ENCODE measurements around the gene HTR3E. TPM values are rescaled to one million over a fixed set of nuclear protein-coding genes. Genes with fewer than 3 reads are reported as not detected.
A peak's percentile ranks its signal among the peaks of the same experiment; 100 is the strongest.
"Not testable (repeated sequence)": the region's sequence is repeated elsewhere in the genome, so short reads cannot be mapped to it uniquely, and the experiment has no call there.

HTR3E gene
- polyA plus RNA-seq, 1 donor, result 0.03 TPM

DNA sequence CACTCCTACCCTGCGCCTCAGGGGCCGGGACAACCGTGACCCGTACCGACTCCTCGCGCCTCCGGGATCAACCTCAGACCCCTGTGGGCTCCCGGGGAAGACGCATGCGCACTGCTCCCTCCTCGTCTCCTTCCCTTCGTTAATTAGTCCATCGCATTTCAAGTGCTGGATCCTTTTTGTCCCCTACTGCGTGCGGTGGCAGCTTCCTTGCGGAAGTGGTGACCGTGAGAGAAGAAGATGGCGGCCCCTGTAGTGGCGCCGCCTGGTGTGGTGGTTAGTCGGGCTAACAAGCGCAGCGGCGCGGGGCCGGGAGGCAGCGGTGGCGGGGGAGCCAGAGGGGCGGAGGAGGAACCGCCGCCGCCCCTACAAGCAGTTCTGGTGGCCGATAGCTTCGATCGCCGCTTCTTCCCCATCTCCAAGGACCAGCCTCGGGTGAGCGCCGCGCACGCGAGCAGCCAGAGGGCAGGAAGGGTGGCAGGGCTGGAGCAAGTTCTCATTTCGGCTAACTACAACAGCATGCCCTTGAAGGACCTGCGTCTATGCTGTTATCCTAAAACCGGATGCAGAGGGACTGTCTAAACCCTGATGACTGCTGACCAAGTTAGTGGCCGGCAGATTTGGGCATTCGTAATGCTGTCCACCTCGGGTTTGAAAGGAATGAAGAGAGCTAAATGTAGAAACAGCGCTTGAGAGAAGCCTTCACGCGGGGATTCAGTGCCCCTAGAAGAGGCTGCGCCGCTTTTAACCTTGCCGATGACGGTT lies 38.5 kb downstream of the HTR3E start, which contains the start of gene EIF2B5:
EIF2B5 (plus strand) TSS at position 210 of the 762 bp plus-strand sequence; CDS start at position 238, 28 bp downstream.
- peaks cover 11% of the 10 kb centered on the region for H3K36me3 ChIP-seq (ENCODE audit: control insufficient read depth, insufficient read depth, low read length)
- H3K9me3 ChIP-seq (ENCODE audit: control insufficient read depth, low read depth, low read length), result no peaks in the 10 kb centered on the region
- H3K27me3 ChIP-seq (ENCODE audit: control insufficient read depth, insufficient read depth, low read length), result no peaks in the 10 kb centered on the region
- H3K4me3 ChIP-seq (ENCODE audit: low read length), result peak within 1 kb of the TSS; percentile 97
- peak; percentile 92 to 95 for DNase-seq
- H3K4me1 ChIP-seq (ENCODE audit: control insufficient read depth, insufficient read depth, low read length), result peaks cover 9% of the 10 kb centered on the region
- H3K27ac ChIP-seq (ENCODE audit: low read length), result peak within 1 kb of the TSS; percentile 70
- no CpG with 5 or more reads among the region's 56 CpGs for WGBS (ENCODE audit: insufficient coverage, low lambda C conversion rate)

DNA sequence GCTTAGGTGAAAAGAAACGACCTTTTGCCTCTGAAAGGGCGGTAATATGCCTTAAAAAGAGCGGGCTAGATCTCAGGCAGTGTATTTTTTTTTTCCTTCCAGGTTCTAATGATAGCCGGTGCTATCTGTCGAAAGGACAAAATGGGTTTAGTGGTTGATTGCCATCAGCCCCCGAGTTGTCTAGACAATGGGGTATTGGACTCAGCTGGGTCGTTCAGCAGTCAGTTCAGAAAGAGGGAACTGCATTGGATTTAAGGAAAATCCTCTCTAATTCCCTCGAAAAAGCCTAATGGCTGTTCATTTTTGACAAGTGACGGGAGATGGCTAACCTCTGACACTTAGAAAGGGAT lies 39.0 kb downstream of the HTR3E start:
- peak overlapping the region; percentile 97 for H3K4me3 ChIP-seq (ENCODE audit: low read length)
- no peak for DNase-seq
- peaks cover 9% of the 10 kb centered on the region for H3K4me1 ChIP-seq (ENCODE audit: control insufficient read depth, insufficient read depth, low read length)
- H3K27me3 ChIP-seq (ENCODE audit: control insufficient read depth, insufficient read depth, low read length), result no peaks in the 10 kb centered on the region
- H3K27ac ChIP-seq (ENCODE audit: low read length), result peak overlapping the region; percentile 70
- 20% methylated on average over 1 of the region's 9 CpGs for WGBS (ENCODE audit: insufficient coverage, low lambda C conversion rate)
- H3K36me3 ChIP-seq (ENCODE audit: control insufficient read depth, insufficient read depth, low read length), result peaks cover 16% of the 10 kb centered on the region
- no peaks in the 10 kb centered on the region for H3K9me3 ChIP-seq (ENCODE audit: control insufficient read depth, low read depth, low read length)

DNA sequence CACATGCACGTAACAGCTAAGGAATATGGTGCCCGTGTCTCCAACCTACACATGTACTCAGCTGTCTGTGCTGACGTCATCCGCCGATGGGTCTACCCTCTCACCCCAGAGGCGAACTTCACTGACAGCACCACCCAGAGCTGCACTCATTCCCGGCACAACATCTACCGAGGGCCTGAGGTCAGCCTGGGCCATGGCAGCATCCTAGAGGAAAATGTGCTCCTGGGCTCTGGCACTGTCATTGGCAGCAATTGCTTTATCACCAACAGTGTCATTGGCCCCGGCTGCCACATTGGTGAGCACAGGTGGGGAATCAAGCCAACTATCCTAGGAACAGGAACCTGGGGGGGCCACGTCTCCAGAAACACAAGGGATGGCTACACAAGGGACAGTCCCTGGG lies 43.6 kb downstream of the HTR3E start:
- no peaks in the 10 kb centered on the region for H3K9me3 ChIP-seq (ENCODE audit: control insufficient read depth, low read depth, low read length)
- no peak for DNase-seq
- WGBS (ENCODE audit: insufficient coverage, low lambda C conversion rate), result no CpG with 5 or more reads among the region's 10 CpGs
- peaks cover 60% of the 10 kb centered on the region for H3K36me3 ChIP-seq (ENCODE audit: control insufficient read depth, insufficient read depth, low read length)
- H3K4me3 ChIP-seq (ENCODE audit: low read length), result no peak overlapping the region
- H3K4me1 ChIP-seq (ENCODE audit: control insufficient read depth, insufficient read depth, low read length), result peaks cover 21% of the 10 kb centered on the region
- H3K27ac ChIP-seq (ENCODE audit: low read length), result no peak overlapping the region
- H3K27me3 ChIP-seq (ENCODE audit: control insufficient read depth, insufficient read depth, low read length), result no peaks in the 10 kb centered on the region

DNA sequence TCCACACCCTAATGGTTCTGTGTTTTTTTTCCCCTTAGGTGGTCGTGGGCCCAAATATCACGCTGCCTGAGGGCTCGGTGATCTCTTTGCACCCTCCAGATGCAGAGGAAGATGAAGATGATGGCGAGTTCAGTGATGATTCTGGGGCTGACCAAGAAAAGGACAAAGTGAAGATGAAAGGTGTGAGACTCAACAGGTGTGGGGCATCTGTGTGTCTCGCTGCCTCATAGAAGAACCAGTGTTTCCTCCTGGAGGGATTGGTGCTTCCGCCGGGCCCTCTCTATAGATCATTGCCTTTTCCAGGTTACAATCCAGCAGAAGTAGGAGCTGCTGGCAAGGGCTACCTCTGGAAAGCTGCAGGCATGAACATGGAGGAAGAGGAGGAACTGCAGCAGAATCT lies 45.3 kb downstream of the HTR3E start:
- Histone ChIP-seq H3K4me1 (ENCODE audit: control insufficient read depth, insufficient read depth, low read length) (peaks cover 23% of the 10 kb centered on the region), H3K27me3 (ENCODE audit: control insufficient read depth, insufficient read depth, low read length) (no peaks in the 10 kb centered on the region), H3K36me3 (ENCODE audit: control insufficient read depth, insufficient read depth, low read length) (peaks cover 60% of the 10 kb centered on the region), H3K27ac (ENCODE audit: low read length) (no peak overlapping the region), H3K4me3 (ENCODE audit: low read length) (no peak overlapping the region), H3K9me3 (ENCODE audit: control insufficient read depth, low read depth, low read length) (no peaks in the 10 kb centered on the region)
- WGBS (ENCODE audit: insufficient coverage, low lambda C conversion rate), result 100% methylated on average over 1 of the region's 7 CpGs
- no peak for DNase-seq

DNA sequence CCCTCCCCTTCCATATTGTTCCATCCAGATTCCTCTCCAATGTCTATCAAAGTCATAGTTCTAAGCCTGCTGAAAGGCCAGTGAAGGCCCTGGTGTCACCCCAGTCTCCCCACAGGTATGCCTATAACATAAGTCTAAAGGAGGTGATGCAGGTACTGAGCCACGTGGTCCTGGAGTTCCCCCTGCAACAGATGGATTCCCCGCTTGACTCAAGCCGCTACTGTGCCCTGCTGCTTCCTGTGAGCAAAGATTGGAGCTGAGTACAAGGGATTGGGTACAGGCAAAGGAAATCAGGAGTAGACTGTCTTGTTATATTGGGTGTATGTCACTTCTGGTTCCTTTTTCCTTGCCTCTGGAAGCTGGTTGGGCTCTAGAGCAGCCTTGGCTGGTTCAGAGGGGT lies 46.5 kb downstream of the HTR3E start:
- H3K27me3 ChIP-seq (ENCODE audit: control insufficient read depth, insufficient read depth, low read length), result no peaks in the 10 kb centered on the region
- H3K4me1 ChIP-seq (ENCODE audit: control insufficient read depth, insufficient read depth, low read length), result peaks cover 29% of the 10 kb centered on the region
- no CpG with 5 or more reads among the region's 3 CpGs for WGBS (ENCODE audit: insufficient coverage, low lambda C conversion rate)
- no peaks in the 10 kb centered on the region for H3K9me3 ChIP-seq (ENCODE audit: control insufficient read depth, low read depth, low read length)
- H3K36me3 ChIP-seq (ENCODE audit: control insufficient read depth, insufficient read depth, low read length), result peaks cover 51% of the 10 kb centered on the region
- H3K27ac ChIP-seq (ENCODE audit: low read length), result no peak overlapping the region
- DNase-seq, result no peak
- no peak overlapping the region for H3K4me3 ChIP-seq (ENCODE audit: low read length)

DNA sequence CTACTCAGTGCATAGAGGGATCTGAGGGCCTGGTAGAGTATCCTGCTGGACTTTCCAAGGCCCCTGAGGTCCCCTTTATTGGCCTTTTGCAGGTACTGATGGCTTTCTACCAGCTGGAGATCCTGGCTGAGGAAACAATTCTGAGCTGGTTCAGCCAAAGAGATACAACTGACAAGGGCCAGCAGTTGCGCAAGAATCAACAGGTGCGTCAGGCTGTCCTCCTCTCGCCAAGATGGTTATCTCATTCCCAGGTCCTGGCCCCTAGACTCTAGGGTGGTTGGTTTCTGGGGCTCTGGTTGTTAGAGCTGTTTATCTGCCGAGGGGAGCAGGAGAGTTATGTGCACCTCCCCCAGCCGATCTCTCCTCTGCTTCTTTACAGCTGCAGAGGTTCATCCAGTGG lies 47.6 kb downstream of the HTR3E start:
- H3K9me3 ChIP-seq (ENCODE audit: control insufficient read depth, low read depth, low read length), result no peaks in the 10 kb centered on the region
- no peak overlapping the region for H3K4me3 ChIP-seq (ENCODE audit: low read length)
- H3K4me1 ChIP-seq (ENCODE audit: control insufficient read depth, insufficient read depth, low read length), result peaks cover 29% of the 10 kb centered on the region
- peaks cover 51% of the 10 kb centered on the region for H3K36me3 ChIP-seq (ENCODE audit: control insufficient read depth, insufficient read depth, low read length)
- DNase-seq, result no peak
- no CpG with 5 or more reads among the region's 5 CpGs for WGBS (ENCODE audit: insufficient coverage, low lambda C conversion rate)
- H3K27ac ChIP-seq (ENCODE audit: low read length), result peak overlapping the region; percentile 90
- H3K27me3 ChIP-seq (ENCODE audit: control insufficient read depth, insufficient read depth, low read length), result no peaks in the 10 kb centered on the region

DNA sequence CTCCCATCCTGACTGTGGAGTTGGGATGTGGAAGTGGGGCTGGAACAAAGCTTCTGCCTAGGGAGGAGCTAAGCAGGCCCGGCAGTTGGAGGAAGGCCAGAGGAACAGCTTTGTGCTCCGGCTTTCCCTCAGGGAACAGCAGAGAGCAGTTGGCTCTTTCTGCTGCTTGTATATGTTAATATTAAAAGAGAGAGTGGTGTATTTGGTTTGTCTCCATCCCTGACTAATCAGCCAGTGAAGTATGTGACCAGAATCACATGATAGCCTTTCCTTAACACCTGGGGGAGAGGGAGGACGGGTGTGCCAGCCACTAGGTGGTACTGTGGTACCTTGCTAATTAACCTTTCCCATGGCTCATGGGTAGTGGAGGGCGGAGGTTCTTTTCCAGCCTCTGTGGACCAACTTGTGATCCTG lies 48.3 kb downstream of the HTR3E start:
- Histone ChIP-seq H3K36me3 (ENCODE audit: control insufficient read depth, insufficient read depth, low read length) (peaks cover 51% of the 10 kb centered on the region), H3K4me3 (ENCODE audit: low read length) (no peak overlapping the region), H3K4me1 (ENCODE audit: control insufficient read depth, insufficient read depth, low read length) (peaks cover 29% of the 10 kb centered on the region), H3K27me3 (ENCODE audit: control insufficient read depth, insufficient read depth, low read length) (no peaks in the 10 kb centered on the region), H3K9me3 (ENCODE audit: control insufficient read depth, low read depth, low read length) (no peaks in the 10 kb centered on the region), H3K27ac (ENCODE audit: low read length) (peak overlapping the region; percentile 90)
- no CpG with 5 or more reads among the region's 4 CpGs for WGBS (ENCODE audit: insufficient coverage, low lambda C conversion rate)
- DNase-seq, result peak; percentile 75 to 84

DNA sequence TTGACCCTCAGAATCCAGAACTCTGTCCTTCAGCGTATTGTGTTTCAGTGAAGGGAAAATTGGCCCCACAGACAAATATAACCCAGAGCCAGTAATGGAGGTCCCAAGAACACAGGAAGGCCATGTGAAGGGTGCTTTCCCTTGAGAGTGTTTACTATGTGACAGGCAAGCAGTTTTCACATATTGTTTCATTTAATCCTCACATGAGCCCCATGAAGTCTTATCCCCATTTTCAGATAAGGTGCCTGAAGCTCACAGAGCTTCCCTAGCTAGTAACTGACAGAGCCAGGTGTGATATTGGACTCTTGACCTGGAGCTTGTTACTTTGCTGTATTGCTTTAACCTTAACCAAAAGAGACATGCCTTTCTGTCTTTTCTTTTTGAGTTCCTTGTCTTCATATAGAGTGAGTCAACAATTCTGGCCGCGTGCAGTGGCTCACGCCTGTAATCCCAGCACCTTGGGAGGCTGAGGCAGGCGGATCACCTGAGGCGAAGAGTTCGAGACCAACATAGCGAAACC lies 48.9 kb downstream of the HTR3E start:
- Histone ChIP-seq H3K27ac (ENCODE audit: low read length) (peak overlapping the region; percentile 90), H3K27me3 (ENCODE audit: control insufficient read depth, insufficient read depth, low read length) (no peaks in the 10 kb centered on the region), H3K4me3 (ENCODE audit: low read length) (no peak overlapping the region), H3K4me1 (ENCODE audit: control insufficient read depth, insufficient read depth, low read length) (peaks cover 29% of the 10 kb centered on the region), H3K36me3 (ENCODE audit: control insufficient read depth, insufficient read depth, low read length) (peaks cover 44% of the 10 kb centered on the region), H3K9me3 (ENCODE audit: control insufficient read depth, low read depth, low read length) (no peaks in the 10 kb centered on the region)
- no CpG with 5 or more reads among the region's 8 CpGs for WGBS (ENCODE audit: insufficient coverage, low lambda C conversion rate)
- DNase-seq, result peak; percentile 75 to 90

DNA sequence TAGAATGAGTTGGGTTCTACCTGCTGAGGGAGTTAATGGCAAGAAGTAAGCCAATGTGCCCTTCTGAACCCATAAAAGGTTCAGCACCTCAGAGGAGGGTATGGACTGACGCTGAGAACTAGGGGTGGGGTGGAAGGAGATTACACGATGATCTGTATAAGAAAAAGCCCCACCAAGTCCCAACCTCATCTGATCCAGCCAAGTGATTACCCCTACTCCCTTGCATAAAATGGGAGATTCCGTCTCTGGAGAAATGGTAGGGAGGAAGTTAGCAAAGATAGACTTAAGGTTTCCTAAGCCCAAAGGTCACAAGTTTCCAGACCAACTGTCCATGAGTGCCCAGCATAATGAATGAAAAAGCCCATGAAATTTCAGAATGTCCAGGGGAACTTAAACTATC lies 51.2 kb downstream of the HTR3E start:
- Histone ChIP-seq H3K9me3 (ENCODE audit: control insufficient read depth, low read depth, low read length) (no peaks in the 10 kb centered on the region), H3K4me1 (ENCODE audit: control insufficient read depth, insufficient read depth, low read length) (peaks cover 29% of the 10 kb centered on the region), H3K4me3 (ENCODE audit: low read length) (no peak overlapping the region), H3K27ac (ENCODE audit: low read length) (no peak overlapping the region), H3K36me3 (ENCODE audit: control insufficient read depth, insufficient read depth, low read length) (peaks cover 22% of the 10 kb centered on the region), H3K27me3 (ENCODE audit: control insufficient read depth, insufficient read depth, low read length) (no peaks in the 10 kb centered on the region)
- WGBS (ENCODE audit: insufficient coverage, low lambda C conversion rate), result 24% methylated on average over 2 of the region's 3 CpGs
- DNase-seq, result peak in 1 of 2 donors; percentile 35

DNA sequence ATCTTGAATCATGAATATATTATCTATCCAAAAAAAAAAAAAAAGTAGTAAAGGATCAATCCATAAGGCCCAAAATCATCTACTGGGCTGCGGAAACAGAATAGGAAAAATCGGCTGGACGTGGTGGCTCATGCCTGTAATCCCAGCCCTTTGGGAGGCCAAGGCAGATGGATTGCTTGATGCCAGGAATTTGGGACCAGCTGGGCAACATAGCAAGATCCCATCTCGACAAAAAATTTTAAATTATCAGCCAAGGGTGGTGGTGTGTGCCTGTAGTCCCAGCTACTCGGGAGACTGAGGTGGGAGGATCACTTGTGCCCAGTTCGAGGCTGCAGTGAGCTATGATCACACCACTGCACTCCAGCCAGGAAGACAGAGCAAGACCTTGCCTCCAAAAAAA lies 52.3 kb downstream of the HTR3E start:
- Histone ChIP-seq H3K36me3 (ENCODE audit: control insufficient read depth, insufficient read depth, low read length) (peaks cover 11% of the 10 kb centered on the region), H3K4me1 (ENCODE audit: control insufficient read depth, insufficient read depth, low read length) (peaks cover 27% of the 10 kb centered on the region), H3K9me3 (ENCODE audit: control insufficient read depth, low read depth, low read length) (no peaks in the 10 kb centered on the region), H3K27me3 (ENCODE audit: control insufficient read depth, insufficient read depth, low read length) (no peaks in the 10 kb centered on the region), H3K4me3 (ENCODE audit: low read length) (no peak overlapping the region), H3K27ac (ENCODE audit: low read length) (no peak overlapping the region)
- no CpG with 5 or more reads among the region's 6 CpGs for WGBS (ENCODE audit: insufficient coverage, low lambda C conversion rate)
- no peak for DNase-seq

DNA sequence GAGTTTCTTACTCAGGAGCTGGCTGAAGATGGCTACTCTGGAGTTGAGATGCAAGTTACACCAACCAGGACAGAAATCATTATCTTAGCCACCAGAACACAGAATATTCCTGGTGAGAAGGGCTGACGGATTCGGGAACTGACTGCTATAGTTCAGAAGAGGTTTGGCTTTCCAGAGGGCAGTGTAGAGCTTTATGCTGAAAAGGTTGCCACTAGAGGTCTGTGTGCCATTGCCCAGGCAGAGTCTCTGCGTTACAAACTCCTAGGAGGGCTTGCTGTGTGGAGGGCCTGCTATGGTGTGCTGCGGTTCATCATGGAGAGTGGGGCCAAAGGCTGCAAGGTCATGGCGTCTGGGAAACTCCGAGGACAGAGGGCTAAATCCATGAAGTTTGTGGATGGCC lies 52.9 kb downstream of the HTR3E start:
- not testable (repeated sequence) for H3K27ac ChIP-seq (ENCODE audit: low read length); H3K9me3 ChIP-seq (ENCODE audit: control insufficient read depth, low read depth, low read length); DNase-seq; H3K36me3 ChIP-seq (ENCODE audit: control insufficient read depth, insufficient read depth, low read length); H3K4me3 ChIP-seq (ENCODE audit: low read length); H3K27me3 ChIP-seq (ENCODE audit: control insufficient read depth, insufficient read depth, low read length)
- peaks cover 23% of the 10 kb centered on the region for H3K4me1 ChIP-seq (ENCODE audit: control insufficient read depth, insufficient read depth, low read length)
- no CpG with 5 or more reads among the region's 6 CpGs for WGBS (ENCODE audit: insufficient coverage, low lambda C conversion rate)
